GM21717 (cell line): Measurements from ENCODE around the gene MATN1.

Source experiments
- ATAC-seq: cut with Tn5 transposase; IDR thresholded peaks from one replicate; pipeline ENCODE4 v1.9.1; 2021; ENCODE audit warnings: mild to moderate bottlenecking, moderate library complexity; ENCODE audit not compliant: unreplicated experiment

The MATN1 gene

DNA sequence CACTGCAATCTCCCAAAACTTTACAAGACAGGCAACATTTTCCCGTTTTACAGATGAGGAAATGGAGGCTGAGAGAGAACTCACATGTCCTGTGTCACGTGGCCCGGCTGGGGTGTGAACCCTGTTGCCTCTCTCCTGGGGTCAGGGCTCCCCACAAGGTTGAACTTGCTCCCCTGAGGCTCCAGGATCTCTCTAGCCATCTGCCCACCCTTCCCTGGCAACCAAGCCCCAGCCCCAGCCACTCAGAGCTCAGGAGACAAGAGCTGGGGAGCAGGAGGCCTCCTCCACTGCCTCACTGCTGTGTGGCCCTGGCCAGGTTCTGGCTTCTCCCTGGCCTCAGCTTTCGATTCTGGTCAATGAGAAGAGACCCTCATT is 22.4 kb upstream of the MATN1 start:
- no peak for ATAC-seq

GRCh38 chr1:30745156-30745833 is 21.9 kb upstream of the MATN1 start:
- ATAC-seq, result no peak

DNA sequence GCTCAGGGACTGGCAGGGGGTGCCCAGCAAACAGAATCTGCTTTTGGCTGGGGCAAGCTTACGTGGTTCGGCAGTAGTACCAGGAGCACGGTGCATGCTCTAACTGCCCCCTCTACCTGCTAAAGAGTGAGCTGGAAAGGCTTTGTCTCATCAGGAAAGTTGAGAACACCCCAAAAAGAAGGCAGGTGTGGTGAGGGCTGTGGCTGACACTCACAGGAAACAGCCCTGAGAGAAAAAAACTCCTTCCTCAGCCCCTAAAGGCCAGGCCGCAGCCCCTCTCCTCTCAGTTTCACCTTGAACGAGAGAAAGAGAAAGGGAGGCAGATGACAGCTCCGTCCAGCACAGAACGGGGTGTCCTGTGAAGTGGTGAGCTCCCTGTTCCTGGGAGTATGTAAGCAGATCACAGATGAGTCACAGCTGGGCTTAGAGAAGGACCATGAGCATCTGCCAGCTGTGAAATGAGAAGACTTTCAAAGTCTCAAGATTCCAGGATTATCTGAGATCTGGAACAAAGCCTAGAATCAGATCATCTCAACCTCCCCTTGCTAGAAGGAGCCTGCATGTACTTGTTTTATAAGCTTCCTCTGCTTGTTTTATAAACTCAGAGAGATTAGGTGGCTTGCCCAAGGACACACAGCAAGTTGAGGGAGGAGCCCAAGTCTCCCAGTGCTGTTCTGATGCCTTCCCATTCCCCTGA is 20.8 kb upstream of the MATN1 start:
- no peak for ATAC-seq

GRCh38 chr1:30743584-30744059 is 20.2 kb upstream of the MATN1 start:
- ATAC-seq, result peak; percentile 29

- ATAC-seq, result peak; percentile 1
These were observed 19.7 kb upstream of the MATN1 start for GRCh38 chr1:30742963-30743559.

DNA sequence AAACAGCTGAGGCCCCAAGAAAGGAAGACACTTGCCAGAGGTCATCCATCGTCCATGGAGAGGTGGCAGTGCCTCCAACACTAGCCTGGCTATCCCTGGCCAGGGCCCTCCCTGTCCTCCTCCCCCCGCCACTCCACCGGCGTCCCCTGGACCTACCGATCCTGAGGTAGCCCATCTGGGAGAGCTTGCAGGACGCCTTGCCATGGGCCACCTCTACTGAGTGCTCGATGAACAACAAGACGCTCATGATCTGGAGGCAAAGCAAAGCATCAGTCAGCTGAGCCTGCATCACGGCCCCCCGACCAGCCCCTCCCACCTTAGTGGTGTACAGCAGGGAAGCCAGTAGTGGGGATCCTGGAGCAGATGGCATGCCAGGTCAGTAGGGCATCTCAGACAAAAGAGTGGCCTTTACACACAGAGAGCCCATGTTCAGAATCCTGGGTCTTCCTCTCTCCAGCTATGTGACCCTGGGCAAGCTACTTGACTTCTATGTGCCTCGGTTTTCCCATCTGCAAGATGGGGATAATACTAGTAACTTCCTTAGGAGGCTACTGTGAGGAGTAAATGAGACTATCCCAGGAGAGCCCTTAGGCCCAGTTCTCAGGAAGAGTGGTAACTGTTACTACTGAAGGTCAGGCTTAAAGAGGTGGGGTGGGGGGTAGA is 19.0 kb upstream of the MATN1 start:
- no peak for ATAC-seq

- no peak for ATAC-seq
These were observed 18.0 kb upstream of the MATN1 start for GRCh38 chr1:30741239-30741894.

DNA sequence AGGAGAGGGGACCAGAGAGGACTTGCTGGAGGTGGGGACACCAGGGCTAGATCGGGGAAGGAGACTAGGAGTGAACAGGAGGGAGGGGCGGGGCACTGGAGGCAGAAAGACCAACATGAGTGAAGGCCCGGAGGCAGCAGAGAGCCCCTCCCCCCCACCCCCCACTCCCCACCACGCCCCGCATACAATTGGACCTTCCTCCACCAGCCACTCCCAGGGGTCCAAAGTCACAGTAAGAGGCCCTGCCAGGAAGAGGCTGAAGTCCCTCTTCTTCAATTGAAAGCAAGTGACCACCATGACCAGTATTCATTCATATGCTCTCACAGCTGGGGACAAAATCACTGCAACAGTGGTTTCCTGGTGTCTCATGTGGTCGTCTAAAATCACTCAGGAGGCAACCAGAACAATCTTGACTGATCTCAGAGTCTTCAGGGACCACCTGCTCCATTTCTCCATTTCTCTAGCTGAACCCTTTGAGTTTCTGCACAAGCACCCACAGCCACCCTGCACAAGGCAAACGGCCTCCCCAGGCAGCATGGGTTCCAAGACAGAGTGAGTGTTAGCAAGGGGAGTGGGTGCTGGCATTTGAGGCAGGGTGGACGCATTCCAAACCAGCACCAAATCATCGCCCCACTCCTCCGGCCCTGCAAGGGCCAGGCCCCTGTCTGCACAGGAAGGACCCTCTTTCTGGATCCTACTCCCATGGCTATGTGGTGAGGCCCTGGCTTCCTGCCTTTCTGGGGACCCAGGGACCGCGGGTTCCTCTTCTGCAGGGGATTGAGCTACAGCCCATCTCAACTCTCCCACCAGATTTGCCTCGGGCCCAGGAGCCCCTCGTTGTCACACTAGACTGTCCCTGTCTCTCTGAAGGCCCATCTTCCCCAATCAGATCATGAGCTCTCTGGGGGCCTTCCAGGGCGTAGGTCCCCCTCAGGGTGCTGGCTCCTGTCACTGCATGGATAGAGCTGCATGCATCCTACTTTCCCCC is 17.2 kb upstream of the MATN1 start:
- ATAC-seq, result no peak

DNA sequence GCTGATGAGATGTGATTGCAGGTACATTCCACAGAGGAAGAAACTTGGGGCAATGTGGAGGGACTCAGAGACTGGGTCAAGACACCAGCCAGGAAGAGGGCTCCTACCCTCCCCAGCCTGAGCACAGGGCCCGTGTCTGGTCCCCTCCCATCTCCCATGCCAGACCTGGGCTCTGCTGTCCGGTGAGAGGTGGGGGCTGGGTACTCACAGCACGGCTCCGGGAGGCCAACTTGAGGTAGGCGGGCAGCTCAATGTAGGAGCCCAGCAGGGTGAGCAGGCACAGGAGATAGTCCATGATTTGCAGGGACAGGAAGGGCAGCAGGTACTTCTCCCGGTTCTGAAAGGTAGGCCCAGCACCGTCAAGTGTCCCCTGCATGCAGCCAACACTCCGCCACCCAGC is 16.2 kb upstream of the MATN1 start:
- no peak for ATAC-seq

DNA sequence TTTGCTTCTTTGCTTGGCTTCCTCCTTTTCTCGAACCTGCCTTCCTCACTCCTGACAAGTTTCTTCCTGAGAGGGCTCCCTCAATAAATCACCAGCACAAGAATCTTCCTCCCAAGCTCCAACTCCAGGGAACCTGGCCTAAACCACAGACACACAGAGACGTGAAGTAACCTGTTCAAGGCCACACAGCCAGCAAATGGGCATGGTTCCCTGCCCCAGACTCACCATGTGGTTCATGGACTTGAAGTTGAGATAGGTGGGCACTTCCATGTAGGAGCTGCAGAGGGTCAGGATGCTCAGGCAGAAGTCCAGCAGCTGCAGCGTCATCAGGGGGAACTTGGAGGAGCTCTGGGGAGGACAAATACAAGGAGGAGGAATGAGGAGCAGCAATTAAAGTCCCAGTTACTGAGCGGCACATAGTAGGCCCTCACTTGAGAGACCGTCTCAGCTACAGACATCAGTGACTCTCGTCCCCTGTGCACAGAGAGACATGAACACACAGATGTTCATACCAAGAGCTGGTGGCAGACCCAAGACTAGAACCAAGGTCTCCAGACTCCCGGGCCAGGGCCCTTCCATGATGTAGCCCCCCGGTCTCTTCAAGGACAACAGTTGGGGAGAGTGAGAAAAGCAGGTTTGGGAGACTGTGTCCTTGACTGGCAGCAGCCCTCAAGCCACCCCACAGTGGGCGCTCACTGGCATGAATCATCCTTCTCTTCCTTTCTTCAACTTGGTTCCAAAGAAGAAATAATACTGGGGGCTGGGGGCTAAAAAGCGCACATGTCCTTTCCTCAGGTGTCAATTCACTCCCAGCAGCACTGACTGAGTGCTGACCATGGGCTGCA is 15.6 kb upstream of the MATN1 start:
- ATAC-seq, result no peak

DNA sequence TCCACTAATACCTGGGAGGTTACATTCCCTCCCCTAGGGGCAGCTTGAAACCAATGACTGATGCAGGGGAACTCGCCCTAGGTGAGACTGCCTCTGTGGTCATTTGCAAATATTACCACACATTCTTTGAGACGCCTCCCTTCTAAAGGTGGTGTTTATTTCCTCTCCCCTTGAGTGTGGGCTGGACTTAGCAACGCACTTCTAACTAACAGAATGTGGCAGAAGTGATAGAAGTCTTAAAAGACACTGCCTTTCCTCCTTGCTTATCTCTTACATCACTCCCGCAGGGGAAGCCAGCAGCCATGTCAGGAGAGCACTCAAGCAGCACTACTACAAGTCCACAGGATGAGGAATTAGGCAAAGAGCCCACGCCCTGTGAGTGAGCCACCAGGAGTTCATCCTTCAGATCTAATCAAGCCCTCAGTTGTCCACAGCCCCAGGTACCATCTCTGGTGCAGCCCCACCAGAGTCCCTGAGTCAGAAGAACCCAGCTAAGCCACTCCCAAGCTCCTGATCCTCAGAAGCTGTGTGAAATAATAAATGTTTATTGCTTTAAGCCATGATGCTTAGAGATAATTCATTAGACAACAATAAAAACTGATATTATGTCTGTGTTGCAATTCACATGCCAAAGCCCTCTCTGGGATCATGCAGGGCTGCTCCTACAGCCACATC is 14.8 kb upstream of the MATN1 start:
- ATAC-seq, result no peak

- no peak for ATAC-seq
These were observed 14.1 kb upstream of the MATN1 start for GRCh38 chr1:30737357-30738039.

DNA sequence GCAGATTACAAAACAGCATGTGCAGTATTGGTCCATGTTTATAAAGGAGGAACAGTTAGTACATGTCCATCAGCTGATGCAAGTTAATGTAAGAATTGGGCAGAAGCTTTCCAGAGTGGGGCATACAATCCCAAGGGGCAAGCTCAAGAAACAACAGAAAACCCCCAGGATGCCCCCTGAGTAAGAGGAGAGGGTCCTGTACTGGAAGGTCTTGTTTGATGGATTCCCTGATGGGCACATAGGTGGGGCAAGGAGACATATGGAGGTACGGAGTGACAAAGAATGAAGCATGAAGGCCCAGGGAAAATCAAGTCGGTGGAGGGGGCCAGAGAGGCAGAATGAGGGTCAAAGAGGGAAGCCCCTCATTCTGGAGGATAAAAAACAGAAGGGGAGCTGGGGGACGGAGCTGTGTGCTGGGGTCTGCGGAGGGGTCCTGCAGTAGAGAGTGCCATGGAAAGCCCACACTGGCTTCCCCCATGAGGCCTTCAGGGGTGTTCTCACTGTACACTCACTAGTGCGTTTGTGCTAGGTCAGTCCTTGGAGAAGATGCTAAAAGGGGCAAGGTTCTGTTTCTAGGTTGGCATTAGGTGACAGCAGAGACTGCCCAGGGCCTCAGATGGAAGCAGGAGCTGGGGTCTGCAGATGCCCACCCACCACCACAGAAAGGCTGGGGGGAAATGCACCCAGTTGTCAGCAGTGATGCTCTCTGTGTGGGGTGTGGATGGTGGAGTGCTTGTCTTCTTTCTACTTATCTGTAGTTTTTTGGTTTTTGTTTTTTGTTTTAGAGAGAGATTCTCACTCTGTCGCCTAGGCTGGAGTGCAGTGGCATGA is 12.5 kb upstream of the MATN1 start:
- ATAC-seq, result no peak

- ATAC-seq, result no peak
These were observed 11.7 kb upstream of the MATN1 start for GRCh38 chr1:30735124-30735523.

DNA sequence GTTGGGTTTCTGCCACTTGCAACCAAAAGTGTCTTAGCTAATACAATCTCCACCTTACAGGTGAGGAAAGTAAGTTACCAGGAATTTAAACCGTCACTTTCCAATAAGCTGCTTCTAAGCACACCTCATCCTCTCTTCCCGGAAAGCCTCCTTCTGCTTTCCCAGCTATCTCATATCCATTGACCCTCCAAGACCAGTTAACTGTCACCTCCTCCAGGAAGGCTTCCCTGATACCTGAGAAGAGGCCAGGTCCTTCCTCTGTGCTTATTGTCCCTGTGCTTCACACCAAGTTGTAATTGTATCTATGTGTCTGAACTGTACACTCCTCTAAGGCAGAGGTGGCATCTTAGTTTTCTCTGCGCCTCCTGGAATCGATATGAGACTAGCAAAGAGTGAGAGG is 11.2 kb upstream of the MATN1 start:
- ATAC-seq, result no peak

GRCh38 chr1:30734106-30734505 is 10.7 kb upstream of the MATN1 start:
- ATAC-seq, result no peak

DNA sequence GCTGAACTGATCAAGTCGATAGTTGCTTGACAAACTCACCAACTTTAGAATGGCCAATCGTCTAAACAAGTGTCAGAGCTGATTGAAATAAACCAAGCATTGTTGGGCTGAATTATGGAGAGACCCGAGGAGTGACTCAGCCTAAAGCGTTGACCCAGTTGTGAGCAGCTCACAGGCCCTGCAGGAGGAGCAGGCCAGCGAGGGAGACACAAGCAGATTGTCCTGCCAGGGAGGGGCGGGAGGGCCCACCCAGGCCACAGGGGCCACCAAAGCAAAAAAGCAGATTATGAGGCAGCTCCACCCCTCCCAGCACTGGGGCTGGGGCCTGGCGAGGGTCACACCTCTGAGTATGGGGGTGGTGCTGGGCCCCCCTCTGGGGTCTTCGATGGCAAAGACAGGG is 10.1 kb upstream of the MATN1 start:
- no peak for ATAC-seq
